ENCODE results near the gene NFATC1. TPM values are rescaled to one million over a fixed set of nuclear protein-coding genes. Genes with fewer than 3 reads are reported as not detected.

Gene NFATC1
- total and polyA plus RNA-seq, 5 donors from 2014 or later = 13.1 to 64.7 (median 19.8) TPM

GRCh38 chr18:79410731-79411613 is 15.2 kb downstream of the NFATC1 start:
- no peak for DNase-seq
- peaks cover 26% of the 10 kb centered on the region for H3K36me3 Mint-ChIP-seq
- H3K4me3 ChIP-seq (ENCODE audit: low read depth, low read length) = no peak overlapping the region
- peaks cover 43% of the 10 kb centered on the region for H3K36me3 ChIP-seq (ENCODE audit: control insufficient read depth, insufficient read depth, low read length)
- H3K4me1 ChIP-seq (ENCODE audit: control insufficient read depth, insufficient read depth, low read length, poor library complexity, severe bottlenecking) = peaks cover 9% of the 10 kb centered on the region
- H3K4me1 Mint-ChIP-seq = peaks cover 2 to 41% (median 10%) of the 10 kb centered on the region in 4 donors
- H3K9me3 Mint-ChIP-seq = no peaks in the 10 kb centered on the region
- H3K9me3 ChIP-seq (ENCODE audit: control insufficient read depth in 2 of 2, low read length in 2 of 2) = no peaks in the 10 kb centered on the region
- no peaks in the 10 kb centered on the region for H3K27me3 Mint-ChIP-seq
- no peaks in the 10 kb centered on the region for H3K27me3 ChIP-seq (ENCODE audit: control insufficient read depth, insufficient read depth, low read length)
- H3K27ac ChIP-seq (ENCODE audit: insufficient read depth, low read length, poor library complexity, severe bottlenecking) = no peak overlapping the region
- ATAC-seq (ENCODE audit: low read depth in 2 of 2) = no peak
- no peak overlapping the region for H3K4me3 Mint-ChIP-seq
- no peak overlapping the region for H3K27ac Mint-ChIP-seq

DNA sequence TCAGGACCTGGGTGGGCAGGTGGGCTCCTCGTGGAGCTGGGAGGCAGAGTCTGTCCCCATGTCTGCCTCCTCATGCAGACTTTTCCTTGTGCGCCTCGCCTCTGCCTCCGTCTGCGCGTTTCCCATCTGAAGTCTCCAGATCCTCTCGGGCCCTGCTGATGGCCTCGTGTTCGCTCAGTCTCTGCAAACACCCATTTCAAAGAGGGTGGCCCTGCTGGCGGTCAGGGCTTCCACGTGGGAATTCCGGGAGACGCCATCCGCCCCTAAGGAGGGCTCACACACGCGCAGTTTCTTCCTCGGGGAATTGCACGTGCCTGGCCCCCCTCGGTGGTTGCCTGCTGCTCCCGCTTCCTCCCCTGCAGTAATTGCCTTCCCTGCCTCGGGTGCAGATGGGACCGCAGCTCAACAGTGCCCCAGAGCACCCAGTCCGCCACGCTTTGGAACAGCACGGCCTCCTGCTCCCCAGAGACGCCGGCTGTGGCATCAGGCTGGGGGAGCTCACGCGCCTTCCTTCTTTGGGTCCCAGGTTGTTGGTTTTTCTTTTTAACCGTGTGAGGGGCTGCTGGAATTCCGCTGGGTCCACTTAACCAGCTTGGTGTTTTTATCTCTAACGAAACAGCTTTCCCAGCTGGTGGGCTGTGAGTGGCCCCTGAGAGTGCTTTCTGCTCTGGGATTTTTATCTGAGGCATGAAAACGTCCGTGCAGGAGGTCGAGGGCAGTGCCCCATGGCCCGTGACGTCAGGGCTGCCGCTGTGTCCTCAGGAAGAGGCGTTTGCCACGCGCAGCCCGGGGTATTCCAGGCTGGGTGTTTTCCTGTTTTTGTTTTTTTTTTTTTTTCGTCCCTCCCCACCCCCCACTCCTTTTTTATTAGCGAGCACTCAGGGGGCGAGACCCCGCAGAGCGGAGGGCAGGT is 16.1 kb downstream of the NFATC1 start:
- Mint-ChIP-seq H3K4me3 (peak overlapping the region in 1 of 4 donors; percentile 38), H3K27me3 (no peaks in the 10 kb centered on the region), H3K9me3 (no peaks in the 10 kb centered on the region), H3K4me1 (peaks cover 0 to 39% (median 6%) of the 10 kb centered on the region in 4 donors), H3K27ac (no peak overlapping the region), H3K36me3 (peaks cover 20% of the 10 kb centered on the region)
- Histone ChIP-seq H3K36me3 (ENCODE audit: control insufficient read depth, insufficient read depth, low read length) (peaks cover 43% of the 10 kb centered on the region), H3K27ac (ENCODE audit: insufficient read depth, low read length, poor library complexity, severe bottlenecking) (no peak overlapping the region), H3K27me3 (ENCODE audit: control insufficient read depth, insufficient read depth, low read length) (no peaks in the 10 kb centered on the region), H3K4me1 (ENCODE audit: control insufficient read depth, insufficient read depth, low read length, poor library complexity, severe bottlenecking) (peaks cover 3% of the 10 kb centered on the region), H3K9me3 (ENCODE audit: control insufficient read depth in 2 of 2, low read length in 2 of 2) (no peaks in the 10 kb centered on the region), H3K4me3 (ENCODE audit: low read depth, low read length) (no peak overlapping the region)
- DNase-seq (no peak), ATAC-seq (ENCODE audit: low read depth in 2 of 2) (no peak)

DNA sequence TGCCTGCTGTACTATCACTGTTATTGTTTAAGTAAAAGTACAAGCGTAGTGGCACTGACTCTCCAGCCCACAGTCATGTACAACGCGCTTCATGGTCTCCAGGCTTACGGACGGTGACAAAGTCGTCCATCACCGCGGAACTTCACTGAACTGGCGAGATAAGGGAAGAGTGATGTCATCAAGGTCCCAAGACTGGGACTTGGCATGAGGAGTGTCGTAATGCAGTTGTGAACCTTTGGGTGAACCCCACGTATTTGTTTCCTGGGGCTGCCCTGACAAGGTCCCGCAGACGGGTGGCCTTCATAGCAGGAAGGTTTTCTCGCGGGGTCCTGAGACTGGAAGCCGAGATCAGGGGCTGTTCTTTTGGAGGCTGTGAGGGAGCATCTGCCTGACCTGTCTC is 17.3 kb downstream of the NFATC1 start:
- Histone ChIP-seq H3K9me3 (ENCODE audit: control insufficient read depth in 2 of 2, low read length in 2 of 2) (no peaks in the 10 kb centered on the region), H3K4me1 (ENCODE audit: control insufficient read depth, insufficient read depth, low read length, poor library complexity, severe bottlenecking) (peaks cover 3% of the 10 kb centered on the region), H3K27ac (ENCODE audit: insufficient read depth, low read length, poor library complexity, severe bottlenecking) (no peak overlapping the region), H3K27me3 (ENCODE audit: control insufficient read depth, insufficient read depth, low read length) (no peaks in the 10 kb centered on the region), H3K36me3 (ENCODE audit: control insufficient read depth, insufficient read depth, low read length) (peaks cover 43% of the 10 kb centered on the region), H3K4me3 (ENCODE audit: low read depth, low read length) (no peak overlapping the region)
- Mint-ChIP-seq H3K9me3 (no peaks in the 10 kb centered on the region), H3K4me3 (no peak overlapping the region), H3K36me3 (peaks cover 20% of the 10 kb centered on the region), H3K27me3 (no peaks in the 10 kb centered on the region), H3K27ac (peak overlapping the region in 1 of 3 donors; percentile 55), H3K4me1 (peaks cover 0 to 28% (median 4%) of the 10 kb centered on the region in 4 donors)
- ATAC-seq (ENCODE audit: low read depth in 2 of 2) (no peak), DNase-seq (no peak)

DNA sequence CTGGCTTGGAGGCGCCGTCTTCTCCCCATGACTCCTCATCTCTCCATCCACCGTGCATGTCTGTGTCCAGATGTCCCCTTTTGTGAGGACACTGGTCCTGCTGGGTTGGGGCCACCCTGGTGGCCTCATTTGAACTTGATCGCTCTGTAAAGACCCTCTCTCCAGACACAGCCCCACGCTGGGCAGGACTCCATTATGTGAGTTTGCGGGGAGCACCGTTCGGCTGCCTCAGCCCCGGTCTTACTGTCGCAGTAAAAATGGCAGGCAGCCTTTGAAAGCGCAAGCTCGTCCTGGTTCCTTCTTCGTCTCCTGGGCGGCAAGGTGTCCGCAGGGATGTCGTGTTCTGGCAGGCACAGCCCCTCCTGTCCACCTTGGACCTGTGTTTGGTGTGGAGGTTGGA is 17.7 kb downstream of the NFATC1 start:
- H3K27ac ChIP-seq (ENCODE audit: insufficient read depth, low read length, poor library complexity, severe bottlenecking) = no peak overlapping the region

DNA sequence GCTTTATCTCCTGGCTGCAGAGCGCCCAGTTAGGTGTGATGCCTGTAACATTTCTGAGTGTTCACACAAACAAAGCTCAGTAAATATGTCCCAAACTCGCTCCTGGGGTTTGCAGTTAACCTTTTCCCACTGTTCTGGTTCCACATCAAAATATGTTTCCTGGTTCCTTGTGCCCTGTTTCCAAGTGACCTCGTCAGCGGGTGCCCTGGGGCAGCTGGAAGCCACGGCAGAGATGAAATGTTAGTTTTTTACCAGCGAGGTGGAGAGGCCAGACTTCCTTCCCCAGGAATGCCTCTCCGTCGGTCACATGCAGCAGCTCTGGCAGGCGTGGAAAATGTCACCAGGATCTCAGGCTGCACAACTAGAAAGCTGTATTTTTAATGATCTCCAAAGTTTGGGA is 18.2 kb downstream of the NFATC1 start:
- H3K9me3 Mint-ChIP-seq = no peaks in the 10 kb centered on the region
- no peak overlapping the region for H3K27ac Mint-ChIP-seq
- ATAC-seq (ENCODE audit: low read depth in 2 of 2) (no peak), DNase-seq (no peak)
- no peaks in the 10 kb centered on the region for H3K27me3 Mint-ChIP-seq
- Histone ChIP-seq H3K27ac (ENCODE audit: insufficient read depth, low read length, poor library complexity, severe bottlenecking) (no peak overlapping the region), H3K27me3 (ENCODE audit: control insufficient read depth, insufficient read depth, low read length) (no peaks in the 10 kb centered on the region), H3K36me3 (ENCODE audit: control insufficient read depth, insufficient read depth, low read length) (peaks cover 43% of the 10 kb centered on the region), H3K9me3 (ENCODE audit: control insufficient read depth in 2 of 2, low read length in 2 of 2) (no peaks in the 10 kb centered on the region), H3K4me3 (ENCODE audit: low read depth, low read length) (no peak overlapping the region), H3K4me1 (ENCODE audit: control insufficient read depth, insufficient read depth, low read length, poor library complexity, severe bottlenecking) (peaks cover 3% of the 10 kb centered on the region)
- peaks cover 20% of the 10 kb centered on the region for H3K36me3 Mint-ChIP-seq
- H3K4me1 Mint-ChIP-seq = peaks cover 0 to 33% (median 4%) of the 10 kb centered on the region in 4 donors
- H3K4me3 Mint-ChIP-seq = no peak overlapping the region

More for the DNA sequence above, 17.7 kb downstream of the NFATC1 start:
- ATAC-seq (ENCODE audit: low read depth in 2 of 2) (no peak), DNase-seq (no peak)
- H3K9me3 ChIP-seq (ENCODE audit: control insufficient read depth in 2 of 2, low read length in 2 of 2) = no peaks in the 10 kb centered on the region
- H3K4me1 Mint-ChIP-seq = peaks cover 0 to 29% (median 4%) of the 10 kb centered on the region in 4 donors
- no peaks in the 10 kb centered on the region for H3K27me3 ChIP-seq (ENCODE audit: control insufficient read depth, insufficient read depth, low read length)
- H3K36me3 Mint-ChIP-seq = peaks cover 20% of the 10 kb centered on the region
- peaks cover 3% of the 10 kb centered on the region for H3K4me1 ChIP-seq (ENCODE audit: control insufficient read depth, insufficient read depth, low read length, poor library complexity, severe bottlenecking)
- H3K27me3 Mint-ChIP-seq = no peaks in the 10 kb centered on the region
- H3K4me3 Mint-ChIP-seq = no peak overlapping the region
- H3K27ac Mint-ChIP-seq = peak overlapping the region in 1 of 3 donors; percentile 84
- H3K4me3 ChIP-seq (ENCODE audit: low read depth, low read length) = no peak overlapping the region
- no peaks in the 10 kb centered on the region for H3K9me3 Mint-ChIP-seq
- H3K36me3 ChIP-seq (ENCODE audit: control insufficient read depth, insufficient read depth, low read length) = peaks cover 43% of the 10 kb centered on the region

DNA sequence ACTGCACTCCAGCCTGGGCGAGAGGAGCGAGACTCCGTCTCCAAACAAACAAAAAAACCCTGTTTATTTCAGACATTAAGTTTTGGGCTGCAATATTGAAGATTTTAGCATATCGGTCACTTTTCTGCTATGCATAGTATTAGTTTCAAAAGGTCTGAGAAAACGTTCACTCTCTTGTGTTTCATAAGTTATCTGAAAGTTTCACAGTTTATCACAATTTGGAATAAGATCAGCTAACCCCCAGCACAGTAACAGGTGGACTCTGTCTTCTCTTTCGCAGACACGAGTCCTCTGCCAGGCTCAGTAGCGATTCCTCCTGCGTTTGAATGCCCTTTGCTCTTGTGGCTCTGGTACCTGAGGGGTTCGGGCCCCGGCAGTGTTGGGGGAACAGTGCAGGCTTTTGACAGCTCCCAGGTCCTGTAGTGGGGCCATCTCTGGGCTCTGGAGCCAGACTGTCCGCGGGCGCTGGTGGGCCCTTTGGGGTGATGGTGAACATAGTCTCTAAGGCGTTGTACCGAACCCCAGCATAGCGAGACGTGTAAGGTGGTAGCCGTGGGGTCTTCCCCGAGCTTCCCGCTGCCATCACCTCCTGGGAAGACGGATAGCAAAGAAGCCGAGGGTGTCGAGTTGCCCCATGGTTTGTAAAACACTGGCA is 20.4 kb downstream of the NFATC1 start:
- Histone ChIP-seq H3K4me3 (ENCODE audit: low read depth, low read length) (no peak overlapping the region), H3K36me3 (ENCODE audit: control insufficient read depth, insufficient read depth, low read length) (peaks cover 42% of the 10 kb centered on the region), H3K27me3 (ENCODE audit: control insufficient read depth, insufficient read depth, low read length) (no peaks in the 10 kb centered on the region), H3K4me1 (ENCODE audit: control insufficient read depth, insufficient read depth, low read length, poor library complexity, severe bottlenecking) (peaks cover 3% of the 10 kb centered on the region), H3K9me3 (ENCODE audit: control insufficient read depth in 2 of 2, low read length in 2 of 2) (no peaks in the 10 kb centered on the region), H3K27ac (ENCODE audit: insufficient read depth, low read length, poor library complexity, severe bottlenecking) (no peak overlapping the region)
- ATAC-seq (ENCODE audit: low read depth in 2 of 2) = no peak
- Mint-ChIP-seq H3K4me1 (peaks cover 0 to 44% (median 5%) of the 10 kb centered on the region in 4 donors), H3K27me3 (no peaks in the 10 kb centered on the region), H3K9me3 (no peaks in the 10 kb centered on the region), H3K27ac (peak overlapping the region in 1 of 3 donors; percentile 65), H3K36me3 (peaks cover 31% of the 10 kb centered on the region), H3K4me3 (no peak overlapping the region)
- no peak for DNase-seq

- Mint-ChIP-seq H3K27me3 (no peaks in the 10 kb centered on the region), H3K36me3 (peaks cover 31% of the 10 kb centered on the region), H3K4me3 (no peak overlapping the region), H3K27ac (peak overlapping the region in 1 of 3 donors; percentile 78), H3K9me3 (no peaks in the 10 kb centered on the region), H3K4me1 (peaks cover 0 to 42% (median 5%) of the 10 kb centered on the region in 4 donors)
- H3K27me3 ChIP-seq (ENCODE audit: control insufficient read depth, insufficient read depth, low read length) = no peaks in the 10 kb centered on the region
- DNase-seq (no peak), ATAC-seq (ENCODE audit: low read depth in 2 of 2) (no peak)
- H3K27ac ChIP-seq (ENCODE audit: insufficient read depth, low read length, poor library complexity, severe bottlenecking) = no peak overlapping the region
- peaks cover 46% of the 10 kb centered on the region for H3K36me3 ChIP-seq (ENCODE audit: control insufficient read depth, insufficient read depth, low read length)
- peaks cover 3% of the 10 kb centered on the region for H3K4me1 ChIP-seq (ENCODE audit: control insufficient read depth, insufficient read depth, low read length, poor library complexity, severe bottlenecking)
- no peak overlapping the region for H3K4me3 ChIP-seq (ENCODE audit: low read depth, low read length)
- H3K9me3 ChIP-seq (ENCODE audit: control insufficient read depth in 2 of 2, low read length in 2 of 2) = no peaks in the 10 kb centered on the region
Observed at GRCh38 chr18:79416677-79417052, 20.9 kb downstream of the NFATC1 start.
